HUDEP-2 (cell line): ENCODE measurements around the gene TLCD3A.
A peak's percentile ranks its signal among the peaks of the same experiment; 100 is the strongest.

ENCODE experiments used
- DNase-seq, 76 experiments: peaks; one replicate each; lab custom pipeline; 2025; ENCODE audit not compliant: unreplicated experiment in 76 of 76; lab: John Stamatoyannopoulos, UW

TLCD3A gene

DNA sequence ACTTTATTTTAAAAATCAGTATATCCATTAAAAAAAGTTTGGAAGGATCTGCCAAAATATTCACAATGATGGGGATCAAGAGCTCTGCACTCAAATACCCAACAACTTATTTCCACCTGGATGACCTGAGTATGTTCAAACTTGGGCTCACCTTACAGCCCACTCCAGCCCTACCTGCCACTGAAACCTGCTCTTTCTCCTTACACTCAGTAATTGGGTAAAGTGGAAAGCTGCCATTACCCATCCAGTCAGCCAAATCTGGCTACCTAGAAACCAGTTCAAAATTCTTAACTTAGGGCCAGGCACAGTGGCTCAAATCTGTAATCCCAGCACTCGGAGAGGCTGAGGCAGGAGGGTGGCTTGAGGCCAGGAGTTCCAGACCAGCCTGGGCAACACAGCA is 27.4 kb upstream of the TLCD3A start:
- no peak for DNase-seq

DNA sequence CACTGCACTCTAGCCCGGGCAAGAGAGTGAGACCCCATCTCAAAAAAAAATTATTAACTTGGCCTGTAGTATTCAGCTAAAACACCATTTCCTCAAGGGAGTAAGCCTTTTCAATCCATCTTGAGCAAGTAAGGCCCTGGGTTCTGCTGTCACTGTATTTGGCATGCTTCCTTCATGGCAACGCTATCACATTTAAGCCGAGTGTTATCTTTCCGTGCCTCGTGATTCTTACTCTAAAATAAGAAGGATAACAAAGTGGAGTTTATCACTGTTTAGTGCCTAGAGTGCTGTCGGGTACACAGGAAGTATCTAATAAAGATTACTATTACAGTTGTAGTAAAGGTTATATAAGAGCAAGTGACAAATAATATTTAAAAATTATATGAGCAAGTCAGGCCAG is 26.5 kb upstream of the TLCD3A start:
- peak in 40 of 76 experiments; percentile 7 to 61 (median 30) for DNase-seq

DNA sequence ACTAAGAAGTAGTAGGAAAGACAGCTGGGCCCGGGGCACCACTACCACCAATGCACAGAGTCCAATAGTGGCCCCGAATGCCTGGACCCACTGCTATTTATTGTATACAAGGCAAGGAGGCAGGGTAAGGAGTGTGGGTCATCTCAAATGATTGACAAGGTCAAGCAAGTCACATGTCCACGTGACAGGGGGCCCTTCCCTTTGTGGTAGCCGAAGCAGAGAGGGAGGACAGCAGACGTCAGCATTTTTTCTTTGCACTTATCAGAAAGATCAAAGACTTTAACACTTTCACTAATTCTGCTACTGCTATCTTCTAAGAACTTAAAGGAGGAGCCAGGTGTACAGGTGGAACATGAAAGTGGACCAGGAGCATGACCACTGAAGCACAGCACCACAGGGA is 24.3 kb upstream of the TLCD3A start:
- peak in 5 of 76 experiments; percentile 2 to 50 (median 8) for DNase-seq

DNA sequence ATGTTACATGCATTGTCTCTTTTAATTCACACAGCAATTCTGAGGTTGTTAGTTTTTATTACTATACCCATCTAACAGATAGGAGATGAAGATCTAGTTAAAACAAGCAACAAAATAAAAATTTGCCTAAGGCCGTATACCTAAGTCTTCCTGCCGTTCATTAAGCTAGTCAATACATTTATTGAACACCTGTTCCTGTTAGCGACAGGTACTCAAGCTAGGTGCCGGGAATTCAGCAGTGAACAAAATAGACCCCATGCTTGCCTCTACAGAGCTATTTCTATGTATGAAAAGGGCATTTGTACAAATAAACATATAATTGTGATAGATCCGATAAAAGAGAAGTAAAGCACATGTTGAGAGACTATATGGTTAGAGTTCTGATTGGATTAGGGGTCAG is 14.3 kb upstream of the TLCD3A start:
- no peak for DNase-seq

DNA sequence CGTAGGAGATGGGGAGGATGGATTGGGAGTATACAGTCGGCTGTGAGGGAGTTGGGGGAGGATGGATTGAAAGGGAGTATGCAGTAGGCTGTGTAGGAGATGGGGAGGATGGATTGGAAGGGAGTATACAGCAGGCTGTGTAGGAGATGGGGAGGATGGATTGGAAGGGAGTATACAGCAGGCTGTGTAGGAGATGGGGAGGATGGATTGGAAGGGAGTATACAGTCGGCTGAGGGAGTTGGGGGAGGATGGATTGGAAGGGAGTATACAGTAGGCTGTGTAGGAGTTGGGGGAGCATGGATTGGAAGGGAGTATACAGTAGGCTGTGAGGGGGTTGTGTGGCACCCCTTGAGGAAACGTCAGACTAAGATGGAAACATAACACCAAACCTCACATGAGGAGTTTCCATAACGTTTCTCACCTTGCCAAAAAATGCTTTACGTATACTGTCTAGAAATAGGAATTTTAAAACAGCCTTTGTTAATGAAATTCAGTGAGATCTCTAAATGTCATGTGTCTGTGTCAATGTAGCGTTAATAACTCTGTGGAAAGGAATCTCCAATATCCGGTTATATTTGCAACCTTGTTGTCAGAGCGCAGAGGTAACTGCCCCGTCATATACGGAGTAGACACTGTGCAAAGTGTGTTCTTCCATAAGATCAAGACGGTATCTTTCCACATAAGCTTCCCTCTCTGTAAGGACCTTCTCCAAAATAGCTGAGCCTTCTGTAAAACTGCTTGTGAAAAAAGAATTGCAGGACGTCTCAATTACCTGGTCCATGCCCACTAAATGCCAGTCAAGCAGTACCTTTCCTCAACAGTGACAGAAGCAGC is 11.5 kb upstream of the TLCD3A start:
- DNase-seq, result no peak

DNA sequence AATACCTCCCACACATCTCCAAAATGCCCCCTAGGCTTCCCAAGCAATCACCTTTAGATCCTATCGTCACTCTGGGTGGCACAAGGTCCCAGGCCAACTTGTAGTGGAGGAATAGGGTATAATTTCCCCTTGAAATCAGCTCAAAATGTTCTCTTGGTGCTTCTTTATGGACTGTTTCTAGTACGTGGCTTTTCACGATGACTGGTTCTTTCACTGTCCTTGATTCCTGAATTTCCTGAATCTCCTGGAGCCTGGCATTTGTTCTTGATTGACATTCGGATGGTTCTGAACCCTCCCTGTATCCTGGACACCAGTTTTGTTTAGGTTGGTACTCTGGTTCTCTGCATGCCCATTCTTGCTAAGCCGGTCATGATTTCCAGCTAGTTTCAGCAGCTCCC is 10.9 kb upstream of the TLCD3A start:
- DNase-seq, result no peak

DNA sequence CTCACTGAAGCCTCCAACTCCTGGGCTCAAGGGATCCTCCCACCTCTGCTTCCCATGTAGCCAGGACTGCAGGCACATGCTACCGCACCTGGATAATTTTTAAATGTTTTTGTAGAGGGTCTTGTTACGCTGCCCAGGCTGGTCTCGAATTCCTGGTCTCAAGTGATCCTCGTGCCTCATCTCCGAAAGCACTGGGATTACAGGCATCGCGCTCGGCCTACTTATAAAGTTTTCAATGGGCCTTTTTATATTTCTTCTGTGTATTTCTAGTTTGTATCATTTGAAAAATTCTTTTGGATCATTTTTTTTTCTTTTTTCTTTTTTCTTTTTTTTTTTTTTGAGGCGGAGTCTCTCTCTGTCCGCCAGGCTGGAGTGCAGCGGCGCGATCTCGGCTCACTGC is 7.3 kb upstream of the TLCD3A start:
- no peak for DNase-seq

DNA sequence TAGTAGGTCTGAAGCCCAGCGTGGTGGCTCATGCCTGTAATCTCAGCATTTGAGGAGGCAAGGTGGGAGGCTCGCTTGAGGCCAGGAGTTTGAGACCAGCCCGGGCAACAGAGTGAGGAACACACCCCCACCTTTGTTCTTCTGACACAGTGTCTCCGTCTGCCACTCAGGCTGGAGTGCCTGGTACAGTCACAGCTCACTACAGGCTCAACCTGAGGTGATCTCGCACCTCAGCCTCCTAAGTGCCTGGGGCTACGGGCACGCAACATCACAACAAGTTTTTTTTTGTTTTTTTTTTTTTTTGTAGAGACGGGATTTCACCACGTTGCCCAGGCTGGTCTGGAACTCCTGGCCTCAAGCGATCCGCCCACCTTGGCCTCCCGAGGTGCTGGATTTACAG is 6.7 kb upstream of the TLCD3A start:
- no peak for DNase-seq

DNA sequence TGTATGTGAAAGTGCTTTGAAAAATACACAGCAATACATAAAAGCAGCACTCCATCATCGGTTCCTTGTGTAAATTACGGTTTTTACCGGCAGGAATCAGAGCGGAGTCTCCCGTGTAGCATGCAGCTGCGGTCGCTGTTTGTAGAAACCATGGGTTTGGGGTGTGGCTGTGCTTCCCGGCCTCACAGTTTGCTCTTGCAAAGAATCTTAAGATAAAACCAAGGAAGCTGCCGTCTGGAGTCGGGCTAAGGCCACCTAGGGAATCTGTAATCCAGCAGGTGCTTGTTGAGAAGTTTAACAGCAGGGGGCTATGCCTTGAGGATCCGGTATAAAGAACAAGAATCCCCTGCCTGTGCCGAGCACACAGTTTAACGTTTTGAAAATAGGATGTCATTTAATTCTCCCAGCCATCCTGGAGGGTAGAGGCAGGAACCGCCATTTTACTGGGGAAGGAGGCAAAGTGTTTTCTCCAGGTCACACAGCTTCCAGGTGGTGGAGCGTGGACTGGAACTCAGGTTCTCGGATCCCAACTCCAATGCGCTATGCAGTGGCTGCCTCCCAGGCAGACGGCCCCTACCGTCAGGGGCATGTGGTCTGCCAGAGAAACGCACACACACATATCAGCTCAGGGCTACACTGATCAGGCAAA is 6.0 kb upstream of the TLCD3A start:
- DNase-seq, result no peak

DNA sequence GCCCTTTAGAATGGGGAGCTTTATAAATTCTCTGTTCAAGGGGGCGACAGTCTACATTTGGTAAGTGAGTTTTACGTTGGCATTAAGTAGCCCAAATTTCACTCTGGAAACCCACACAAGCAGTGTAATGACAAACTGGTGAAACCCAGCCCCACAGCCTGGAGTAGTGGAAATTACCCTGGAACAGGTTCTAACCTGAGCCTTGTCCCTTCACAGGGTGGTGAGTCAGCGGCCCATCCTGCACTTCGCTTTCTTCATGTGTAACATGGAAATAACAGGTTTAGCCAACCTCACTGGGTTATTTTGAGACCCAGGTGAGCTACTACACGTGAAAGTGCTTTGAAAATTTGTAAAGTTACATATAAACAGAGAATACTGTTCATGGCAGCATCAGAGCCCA is 3.5 kb upstream of the TLCD3A start:
- no peak for DNase-seq

DNA sequence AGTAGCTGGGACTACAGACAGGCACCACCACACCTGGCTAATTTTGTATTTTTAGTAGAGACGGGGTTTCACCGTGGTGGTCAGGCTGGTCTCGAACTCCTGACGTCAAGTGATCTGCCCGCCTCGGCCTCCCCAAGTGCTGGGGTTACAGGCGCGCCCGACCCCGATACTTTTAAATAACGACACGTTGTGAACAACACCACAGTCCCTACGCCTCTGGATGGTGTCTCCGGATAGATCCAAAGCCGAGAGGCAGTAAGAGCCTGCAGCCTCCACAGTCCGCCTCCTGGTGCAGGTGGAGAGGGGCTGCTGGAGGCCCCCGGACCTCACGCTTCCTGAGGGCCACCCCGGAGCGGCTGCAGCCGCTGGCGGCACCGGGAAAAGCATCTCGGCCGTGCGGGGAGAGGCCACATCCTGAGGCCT is 741 bp upstream of the TLCD3A start:
- no peak for DNase-seq

DNA sequence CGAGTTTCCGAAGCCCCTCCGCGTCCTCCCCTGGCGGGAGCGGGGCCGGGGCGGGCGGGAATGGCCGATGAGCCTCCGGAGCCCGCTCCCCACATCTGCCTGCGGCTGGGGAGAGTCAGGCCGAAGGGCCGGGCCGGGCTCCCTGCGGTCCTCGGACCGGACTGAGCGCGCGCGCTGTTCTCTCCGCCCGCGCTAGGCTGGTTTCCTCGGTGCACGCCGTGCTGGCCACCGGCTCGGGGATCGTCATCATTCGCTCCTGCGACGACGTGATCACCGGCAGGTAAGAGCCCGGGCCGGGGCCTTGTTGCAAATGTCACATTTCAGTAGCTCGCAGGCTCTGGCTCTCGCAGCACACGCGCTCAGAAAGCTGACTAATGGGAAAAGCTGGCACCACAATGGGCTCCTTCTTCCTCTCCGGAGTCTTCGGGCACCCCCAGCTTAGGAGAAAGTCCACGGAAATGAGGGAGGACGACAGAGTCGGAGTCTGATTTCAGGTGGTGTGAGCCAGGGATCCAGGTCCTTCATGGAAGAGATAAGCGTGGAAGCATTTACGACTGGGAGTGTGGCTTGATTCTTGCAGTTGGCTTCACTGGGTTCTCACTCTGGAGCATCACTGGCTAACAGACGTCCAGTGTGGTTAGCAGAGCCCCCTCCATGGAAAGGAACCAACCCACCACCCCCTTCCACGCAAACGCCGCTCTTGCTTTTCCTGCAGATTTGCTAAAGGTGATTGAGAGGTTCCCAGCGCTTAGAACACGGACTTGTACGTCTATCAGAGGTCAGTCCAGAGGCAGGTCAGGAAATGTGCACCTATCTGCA is 715 bp downstream of the TLCD3A start:
- peak in 7 of 76 experiments; percentile 10 to 33 (median 14) for DNase-seq

DNA sequence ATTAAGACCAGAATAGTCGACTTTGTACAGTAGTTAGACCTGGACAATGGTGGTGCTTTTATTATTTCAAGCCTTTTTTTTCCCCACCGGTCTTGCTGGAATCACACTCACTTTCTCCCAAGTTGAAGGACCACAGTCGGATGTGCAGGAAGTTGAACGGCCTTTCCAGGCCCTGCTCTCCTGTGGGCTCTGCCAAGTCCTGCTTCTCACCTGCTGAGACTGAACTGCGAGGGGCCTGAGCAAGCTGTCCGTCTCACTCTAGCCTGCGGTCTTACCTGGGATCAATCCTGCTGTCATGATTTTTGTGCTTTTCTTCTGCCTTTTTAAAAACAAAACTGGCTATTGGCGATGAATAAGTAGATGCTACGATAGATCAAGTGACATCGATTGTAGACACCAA is 1.3 kb downstream of the TLCD3A start:
- no peak for DNase-seq

DNA sequence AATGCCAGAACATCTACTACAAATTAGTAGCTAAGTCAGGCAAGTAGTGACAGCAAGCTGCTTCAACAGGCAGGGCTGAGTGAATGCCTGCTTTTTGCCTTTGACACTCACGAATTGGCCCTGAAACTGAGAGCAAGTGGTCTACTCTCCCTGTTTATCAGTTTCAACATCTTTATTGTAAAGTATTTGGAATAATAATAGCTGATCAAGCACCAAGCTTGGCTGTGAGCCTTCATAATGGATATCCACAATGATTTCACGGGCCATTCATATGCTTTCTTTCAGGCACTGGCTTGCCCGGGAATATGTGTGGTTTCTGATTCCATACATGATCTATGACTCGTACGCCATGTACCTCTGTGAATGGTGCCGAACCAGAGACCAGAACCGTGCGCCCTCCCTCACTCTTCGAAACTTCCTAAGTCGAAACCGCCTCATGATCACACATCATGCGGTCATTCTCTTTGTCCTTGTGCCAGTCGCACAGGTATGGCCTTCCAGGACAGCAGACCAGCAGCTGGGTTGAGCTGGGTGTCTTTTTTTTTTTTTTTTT is 5.2 kb downstream of the TLCD3A start:
- DNase-seq, result no peak

DNA sequence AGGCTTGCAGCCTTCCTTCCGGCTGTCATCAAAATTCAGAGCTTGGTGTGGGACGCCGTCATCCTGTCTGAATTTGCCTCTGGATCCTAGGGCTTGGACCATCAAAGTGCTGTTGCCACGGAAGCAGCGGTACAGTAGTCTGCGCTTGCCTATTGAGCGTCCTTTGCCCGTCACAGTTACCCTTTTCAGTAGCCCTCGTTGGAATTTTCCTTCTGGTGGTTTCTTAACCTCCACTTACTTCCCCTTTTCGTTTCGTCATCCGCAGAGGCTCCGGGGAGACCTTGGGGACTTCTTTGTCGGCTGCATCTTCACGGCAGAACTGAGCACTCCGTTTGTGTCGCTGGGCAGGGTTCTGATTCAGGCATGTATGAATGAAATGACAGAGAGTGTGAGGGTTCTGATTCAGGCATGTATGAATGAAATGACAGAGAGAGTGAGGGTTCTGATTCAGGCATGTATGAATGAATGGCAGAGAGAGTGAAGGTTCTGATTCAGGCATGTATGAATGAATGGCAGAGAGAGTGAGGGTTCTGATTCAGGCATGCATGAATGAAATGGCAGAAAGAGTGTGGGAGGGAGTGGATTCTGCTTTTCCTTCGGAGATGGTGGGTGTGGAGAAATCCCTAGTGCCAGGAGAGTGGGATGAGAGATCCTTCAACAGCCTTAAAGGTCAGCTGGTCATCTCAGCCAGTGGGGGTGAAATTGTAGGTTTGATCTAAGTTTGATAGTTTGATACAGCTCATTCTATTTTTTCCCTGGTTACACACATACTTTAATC is 8.0 kb downstream of the TLCD3A start:
- no peak for DNase-seq

DNA sequence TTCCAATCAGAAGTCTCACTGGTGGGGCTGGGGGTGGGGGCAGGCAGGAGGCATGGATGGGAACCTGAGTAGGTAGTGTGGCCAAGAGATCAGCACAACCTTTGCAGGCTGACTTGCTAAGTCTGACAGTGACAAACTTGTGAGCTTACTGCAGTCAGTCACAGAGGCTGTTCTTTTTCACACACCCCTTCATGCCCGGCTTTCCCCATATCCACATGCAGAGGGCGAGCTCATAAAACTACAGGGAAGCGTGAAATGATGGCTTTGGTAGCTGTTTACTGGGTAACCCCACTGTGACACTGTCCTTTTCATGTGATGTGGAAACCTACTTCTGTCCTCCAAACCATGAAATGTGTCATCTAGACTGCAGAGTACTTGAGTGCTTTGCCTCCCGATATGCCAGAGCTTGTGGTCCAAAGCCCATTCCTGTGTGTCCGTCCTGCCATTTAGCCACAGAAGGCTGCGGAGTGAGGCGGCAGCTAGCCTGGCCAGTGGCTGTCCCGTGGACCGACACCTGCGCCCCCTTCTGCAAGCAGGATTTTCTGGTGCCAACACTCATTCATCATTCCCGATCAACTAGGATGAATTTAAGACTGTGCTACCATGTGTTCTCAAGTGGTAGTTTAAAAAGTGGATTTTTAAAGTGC is 9.9 kb downstream of the TLCD3A start:
- DNase-seq, result no peak

DNA sequence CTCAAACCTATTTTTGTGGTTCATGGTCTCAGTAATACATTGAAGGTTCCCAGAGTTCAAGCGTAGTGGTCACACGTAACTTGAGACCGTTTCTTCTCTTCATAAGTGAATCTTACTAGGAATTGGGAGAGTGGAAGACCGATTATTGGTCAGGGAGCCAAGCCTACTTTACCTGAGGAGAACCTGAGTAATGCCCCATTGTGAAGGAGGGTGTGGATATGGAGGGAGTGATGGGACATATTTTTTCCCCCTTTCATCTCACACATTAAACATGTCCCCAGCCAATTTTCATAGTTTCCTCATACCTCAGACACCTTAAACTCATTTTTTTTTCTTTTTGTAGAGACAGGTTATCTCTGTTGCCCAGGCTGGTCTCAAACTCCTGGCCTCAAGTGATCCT is 10.7 kb downstream of the TLCD3A start:
- no peak for DNase-seq

DNA sequence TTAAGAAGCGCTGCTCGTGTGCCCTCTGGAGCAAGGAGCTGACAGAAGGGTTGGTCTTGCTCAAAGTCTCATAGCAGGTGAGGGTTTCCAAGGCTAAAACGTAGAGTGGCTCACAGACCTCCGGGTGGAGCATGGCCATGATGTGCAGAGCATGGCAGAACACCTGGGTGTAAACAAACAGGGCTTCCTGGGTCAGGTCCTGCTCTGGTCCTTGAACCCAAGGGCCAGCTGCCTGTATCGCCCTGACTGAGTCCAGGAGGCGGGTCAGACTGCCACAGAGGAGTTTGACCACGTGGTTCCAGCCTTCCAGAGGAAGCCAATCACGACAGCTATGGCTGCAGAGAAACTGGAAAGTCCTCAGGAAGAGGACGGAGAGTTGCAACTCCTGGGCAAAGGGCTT is 12.5 kb downstream of the TLCD3A start:
- DNase-seq, result no peak

DNA sequence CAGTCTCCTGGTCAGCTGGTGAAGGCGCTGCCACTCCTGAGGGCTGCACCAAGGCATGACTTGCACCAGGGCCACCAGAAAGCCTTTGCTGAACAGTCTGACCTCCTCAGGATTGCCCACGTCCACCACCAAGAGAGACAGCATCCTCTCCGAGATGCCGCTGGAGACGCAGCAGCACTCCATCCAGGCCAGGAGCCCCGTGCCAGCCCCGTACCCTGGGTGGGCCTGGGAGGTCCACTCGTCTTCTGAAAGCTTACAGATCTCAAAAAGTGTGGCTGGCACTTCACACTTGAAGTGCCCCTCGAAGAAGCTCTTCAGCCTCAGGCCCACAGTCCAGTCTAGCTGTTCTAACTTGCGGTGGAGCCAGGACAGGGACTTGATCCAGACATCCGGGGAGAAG is 13.0 kb downstream of the TLCD3A start:
- DNase-seq, result no peak

DNA sequence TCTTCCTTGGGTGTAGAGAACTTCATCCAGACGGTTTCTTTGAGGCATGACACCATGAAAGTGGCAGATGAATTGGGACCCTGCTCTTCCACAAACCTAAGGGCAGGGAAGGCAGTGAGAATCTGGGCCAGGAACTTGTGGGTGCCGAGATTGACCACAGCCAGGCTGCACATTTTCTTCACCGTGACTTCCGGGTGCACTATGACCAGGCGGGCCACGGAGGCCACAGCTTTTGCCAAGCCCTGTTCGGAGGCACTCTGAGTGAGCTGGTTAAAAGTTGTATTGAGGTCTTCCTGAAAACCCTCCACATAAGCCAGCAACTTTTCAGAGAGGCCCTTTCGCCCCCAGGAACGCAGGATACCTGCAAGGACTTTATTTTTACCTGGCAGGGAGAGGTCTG is 13.8 kb downstream of the TLCD3A start:
- no peak for DNase-seq
